Stimulated activated CD4-positive, alpha-beta T cell treated with anti-CD3 and anti-CD28 coated beads, TNF-alpha, amount 100 ng/mL, for 24 hours (primary cell): ENCODE measurements around the gene AGAP2.
A peak's percentile ranks its signal among the peaks of the same experiment; 100 is the strongest.

Experiments used
- DNase-seq, 3 experiments: peaks; one replicate each; pipeline ENCODE4 v3.0.0-alpha.2; 2020; ENCODE audit warnings: low read depth in 3 of 3

The AGAP2 gene

GRCh38 chr12:57754411-57755193, 16.1 kb upstream of the AGAP2 start, which contains the start of gene MARCHF9:
MARCHF9 (plus strand) TSS chr12:57755103; CDS start chr12:57755529, 426 bp downstream.
- peak in 2 of 3 experiments; percentile 68 to 90 for DNase-seq

DNA sequence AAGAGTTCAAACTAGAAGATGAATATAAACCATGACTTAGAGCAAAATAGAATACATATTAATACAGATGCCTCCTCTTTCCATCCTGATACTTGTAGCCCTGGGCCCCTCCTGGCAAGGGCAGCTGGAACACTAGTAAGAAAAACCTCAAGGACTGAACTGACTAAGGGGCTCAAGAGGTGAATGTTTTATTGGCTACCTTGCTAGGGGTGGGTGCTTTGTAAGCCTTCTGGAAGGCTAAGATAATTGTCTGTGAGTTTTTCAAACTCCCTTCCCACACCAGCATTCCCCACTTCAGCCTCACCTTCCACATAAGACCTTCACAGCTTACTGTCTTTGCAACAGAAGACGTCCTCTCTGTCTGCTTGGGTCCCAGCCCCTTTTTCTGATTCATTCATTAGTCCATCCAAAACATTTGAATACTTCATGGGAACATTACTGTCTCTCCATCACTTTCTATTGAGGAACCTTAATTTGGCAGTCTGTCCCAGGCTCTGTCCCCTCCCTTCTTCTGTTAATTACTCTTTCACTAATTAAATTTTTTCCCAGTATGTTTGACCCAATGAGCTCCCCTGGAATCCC, 15.3 kb upstream of the AGAP2 start:
- no peak for DNase-seq

DNA sequence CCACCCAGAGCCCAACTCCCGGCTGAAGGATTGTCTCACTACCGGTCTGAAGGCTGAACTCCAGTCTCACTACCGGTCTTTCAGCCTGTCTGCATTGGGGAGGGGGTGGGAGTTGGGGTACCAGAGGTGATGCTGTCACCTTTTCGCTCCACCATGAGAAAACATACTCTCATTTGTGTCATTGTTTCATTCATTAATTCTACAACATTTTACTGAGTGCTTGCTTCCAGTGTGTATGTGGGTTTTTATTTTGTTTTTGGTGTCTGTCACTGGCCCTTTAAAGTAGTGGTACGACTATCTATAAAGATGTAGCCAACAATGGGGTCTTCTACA, 14.1 kb upstream of the AGAP2 start:
- DNase-seq: no peak

GRCh38 chr12:57751788-57752667, 13.5 kb upstream of the AGAP2 start, which contains the start of gene CDK4:
CDK4 (minus strand) TSS chr12:57752310; CDS start chr12:57751717, 593 bp downstream.
- DNase-seq: peak; percentile 94 to 99 (median 97)

DNA sequence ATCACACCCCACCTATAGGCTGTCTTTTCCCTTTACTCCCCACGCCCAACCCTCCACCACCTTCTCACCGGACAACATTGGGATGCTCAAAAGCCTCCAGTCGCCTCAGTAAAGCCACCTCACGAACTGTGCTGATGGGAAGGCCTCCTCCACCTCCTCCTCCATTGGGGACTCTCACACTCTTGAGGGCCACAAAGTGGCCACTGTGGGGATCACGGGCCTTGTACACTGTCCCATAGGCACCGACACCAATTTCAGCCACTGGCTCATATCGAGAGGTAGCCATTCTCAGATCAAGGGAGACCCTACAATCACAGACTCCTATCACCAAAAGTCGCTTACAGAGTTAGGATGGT, 12.9 kb upstream of the AGAP2 start:
- no peak for DNase-seq

- no peak for DNase-seq
These were observed 12.3 kb upstream of the AGAP2 start for GRCh38 chr12:57750561-57751431.

GRCh38 chr12:57749061-57749460, 10.5 kb upstream of the AGAP2 start:
- no peak for DNase-seq

DNA sequence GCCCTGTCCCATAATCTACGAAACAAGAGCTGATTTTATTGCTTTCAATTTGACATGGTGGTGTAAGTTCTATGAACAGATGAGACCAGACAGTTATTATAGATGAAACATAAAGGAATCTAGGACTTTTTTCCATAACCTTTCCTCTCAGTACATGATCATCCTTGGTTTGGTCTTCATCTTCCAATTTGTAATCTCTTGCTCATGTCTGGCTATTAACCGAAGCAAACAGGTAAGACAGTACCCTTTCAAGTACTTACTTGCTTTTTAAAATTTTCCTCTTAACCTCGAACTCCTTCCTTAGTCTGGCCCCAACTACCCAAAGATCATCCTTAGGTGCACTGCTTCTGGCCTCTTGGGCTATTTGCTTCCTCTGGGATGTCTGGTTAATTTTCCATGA, 7.5 kb upstream of the AGAP2 start:
- DNase-seq: no peak

GRCh38 chr12:57745485-57745881, 6.9 kb upstream of the AGAP2 start:
- DNase-seq: no peak

- peak; percentile 90 to 95 (median 92) for DNase-seq
These were observed 6.4 kb upstream of the AGAP2 start, which contains the start of gene TSPAN31 for GRCh38 chr12:57744777-57745484. TSPAN31 (plus strand) TSS chr12:57745039; CDS start chr12:57745155, 116 bp downstream.

DNA sequence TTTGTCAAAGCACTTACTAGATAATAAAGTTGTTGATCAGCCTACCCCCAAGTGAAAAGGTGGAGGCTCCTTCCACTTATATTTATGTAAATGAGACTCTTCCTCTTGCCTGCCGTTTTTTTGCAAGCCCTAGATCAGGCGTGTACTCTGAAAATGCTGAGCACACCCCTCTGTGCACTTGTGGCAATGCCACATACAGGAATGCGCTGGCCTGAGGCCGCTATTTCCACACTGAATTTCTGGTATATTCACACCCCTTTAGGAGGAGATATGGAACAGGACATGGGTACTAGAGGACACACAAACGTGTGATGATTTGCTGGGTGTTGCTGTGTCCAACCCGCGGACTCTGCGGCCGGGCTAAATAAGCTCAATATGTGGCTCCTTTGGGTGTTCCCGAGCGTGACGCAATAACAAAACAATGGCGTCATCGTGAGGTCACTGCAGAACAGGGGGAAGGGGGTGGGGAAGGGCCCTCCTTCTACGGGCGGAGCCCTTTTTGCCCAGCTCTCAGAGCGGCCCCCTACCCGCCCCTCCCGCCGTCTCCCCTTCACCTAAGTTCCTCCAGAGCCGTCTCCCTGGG, 5.7 kb upstream of the AGAP2 start:
- DNase-seq: peak in 2 of 3 experiments; percentile 58 to 73

GRCh38 chr12:57743769-57744168, 5.2 kb upstream of the AGAP2 start:
- DNase-seq: no peak

- DNase-seq: peak; percentile 59 to 82 (median 62)
These were observed 3.5 kb upstream of the AGAP2 start for GRCh38 chr12:57741844-57742738.

DNA sequence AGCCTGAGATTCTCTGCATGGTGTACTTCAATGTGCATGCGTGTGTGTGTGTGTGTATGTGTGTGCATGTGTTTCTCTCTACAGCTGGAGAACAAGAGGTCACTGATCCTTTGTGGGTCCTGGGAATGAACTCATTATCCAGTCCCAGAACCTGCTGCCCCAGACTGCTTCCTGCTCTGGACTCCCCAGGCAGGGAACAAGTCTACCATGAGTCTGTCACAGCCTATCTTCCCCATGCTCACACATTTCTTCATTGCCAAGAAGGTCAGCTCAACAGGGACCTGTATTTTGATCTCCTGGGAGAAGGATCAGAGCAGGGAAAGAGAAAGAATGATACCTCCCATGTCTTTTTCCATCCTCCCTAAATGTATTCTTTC, 2.9 kb upstream of the AGAP2 start:
- DNase-seq: no peak

DNA sequence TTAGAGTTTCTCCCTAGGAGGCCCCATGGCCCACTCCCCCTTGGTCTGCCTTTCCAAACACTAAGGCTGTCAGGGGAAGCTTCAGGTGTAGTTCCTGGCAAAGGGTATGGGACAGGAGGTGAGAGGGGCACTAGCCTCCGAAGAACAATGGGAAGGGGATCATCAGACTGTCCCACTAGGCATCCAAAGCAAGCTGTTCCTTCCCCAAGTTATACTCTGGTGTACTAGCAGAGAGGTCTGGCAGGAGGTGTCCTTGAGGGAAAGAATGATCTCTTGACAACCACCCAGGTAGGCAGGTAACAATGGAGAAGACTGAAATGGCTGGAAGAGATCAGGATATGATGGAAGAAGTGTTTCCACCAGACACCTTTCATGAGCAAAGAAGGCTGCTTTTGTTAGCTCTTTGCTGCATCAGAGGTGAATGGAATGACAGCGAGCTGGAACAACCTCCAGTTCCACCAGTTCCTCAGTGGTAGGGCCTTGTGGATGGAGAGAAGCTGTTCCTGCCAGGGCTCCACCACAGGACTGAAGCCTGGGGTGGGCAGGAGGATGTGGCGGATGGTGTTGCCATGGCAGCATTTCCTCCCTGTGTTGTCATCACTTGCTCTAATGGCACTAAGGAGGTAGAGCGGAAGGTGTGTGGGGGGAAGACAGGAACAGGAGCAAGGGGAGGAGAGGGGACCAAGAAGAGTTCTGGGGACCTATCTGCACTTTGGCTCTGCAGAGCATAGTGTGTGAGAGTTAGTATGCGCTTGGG, 2.3 kb upstream of the AGAP2 start:
- peak in 1 of 3 experiments; percentile 75 for DNase-seq

DNA sequence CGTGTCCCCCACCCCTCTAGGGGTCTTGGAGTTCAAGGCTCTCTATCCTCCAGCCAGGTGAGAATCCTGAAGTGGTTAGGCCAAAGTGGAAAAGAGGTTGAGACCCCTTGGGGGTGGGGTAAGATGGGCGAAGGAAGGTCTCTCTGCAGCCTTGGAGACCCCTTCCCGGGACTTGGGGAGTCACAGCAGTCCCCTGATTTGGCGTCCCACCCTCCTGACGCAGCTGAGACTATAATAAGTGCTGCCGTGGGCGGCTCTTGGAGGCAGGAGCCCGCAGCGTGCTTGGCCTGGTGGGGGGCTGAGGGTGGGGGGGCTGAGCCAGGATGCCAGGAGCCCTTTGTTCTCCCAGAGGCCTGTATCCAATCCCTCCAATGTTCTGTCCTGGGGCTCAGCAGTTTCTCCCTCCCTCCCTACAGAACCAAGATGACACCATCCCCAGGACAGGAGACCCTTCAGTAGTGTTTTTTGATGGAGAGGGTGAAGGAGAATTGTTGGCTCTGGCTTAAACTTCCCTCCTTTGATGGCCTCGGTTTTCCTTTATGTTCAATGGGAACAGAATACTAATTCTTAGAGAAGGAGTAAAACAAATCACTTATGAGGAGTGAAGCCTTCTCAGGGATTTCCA, 1.5 kb upstream of the AGAP2 start:
- no peak for DNase-seq

DNA sequence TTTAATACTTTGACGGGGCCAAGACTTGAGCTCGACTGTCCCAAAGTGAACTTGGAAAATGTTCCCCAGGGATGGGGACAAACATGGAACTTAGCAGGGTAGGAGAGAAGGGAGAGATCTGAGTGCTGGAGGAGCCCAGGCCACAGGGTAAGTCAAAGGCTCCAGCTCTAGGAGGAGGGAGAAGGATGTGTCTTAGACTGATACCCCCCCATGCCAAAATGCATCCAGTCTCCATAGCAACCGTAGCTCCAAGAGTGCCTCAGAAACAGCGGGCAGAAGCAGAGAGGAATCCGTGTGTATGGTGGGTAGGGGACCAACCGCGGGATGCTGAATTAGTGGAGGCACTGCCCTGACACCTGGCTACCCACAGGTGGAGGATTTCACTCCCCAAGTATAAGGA, 845 bp upstream of the AGAP2 start:
- no peak for DNase-seq
